ENCODE results near the gene ZNF524.

The ZNF524 gene

GRCh38 chr19:55643887-55644176 is 43.7 kb downstream of the ZNF524 start:
- DNase-seq = peak; percentile 79

DNA sequence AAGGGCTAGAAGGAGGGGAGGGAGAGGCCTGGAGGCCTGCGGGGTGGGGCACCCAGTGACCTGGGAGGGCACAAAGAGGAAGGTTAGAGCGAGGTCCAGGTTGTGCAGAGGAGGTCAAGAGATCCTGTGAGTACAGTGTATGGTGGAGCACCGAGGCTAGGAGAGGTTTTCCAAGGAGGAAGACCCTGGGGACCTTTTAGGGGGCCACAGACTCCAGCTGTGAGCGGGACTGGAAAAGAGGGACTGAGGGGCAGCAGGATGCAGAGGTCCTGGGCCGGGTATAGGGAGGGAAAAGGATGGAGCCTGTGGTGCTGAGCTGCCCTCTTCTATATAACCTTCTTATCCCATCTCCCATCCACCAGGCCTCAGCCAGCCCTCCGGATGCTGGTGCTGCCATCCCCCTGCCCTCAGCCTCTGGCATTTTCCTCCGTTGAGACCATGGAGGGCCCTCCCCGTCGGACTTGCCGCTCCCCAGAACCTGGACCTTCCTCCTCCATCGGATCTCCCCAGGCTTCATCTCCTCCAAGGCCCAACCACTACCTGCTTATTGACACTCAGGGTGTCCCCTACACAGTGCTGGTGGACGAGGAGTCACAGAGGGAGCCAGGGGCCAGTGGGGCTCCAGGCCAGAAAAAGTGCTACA is 44.2 kb downstream of the ZNF524 start:
- DNase-seq = no peak

DNA sequence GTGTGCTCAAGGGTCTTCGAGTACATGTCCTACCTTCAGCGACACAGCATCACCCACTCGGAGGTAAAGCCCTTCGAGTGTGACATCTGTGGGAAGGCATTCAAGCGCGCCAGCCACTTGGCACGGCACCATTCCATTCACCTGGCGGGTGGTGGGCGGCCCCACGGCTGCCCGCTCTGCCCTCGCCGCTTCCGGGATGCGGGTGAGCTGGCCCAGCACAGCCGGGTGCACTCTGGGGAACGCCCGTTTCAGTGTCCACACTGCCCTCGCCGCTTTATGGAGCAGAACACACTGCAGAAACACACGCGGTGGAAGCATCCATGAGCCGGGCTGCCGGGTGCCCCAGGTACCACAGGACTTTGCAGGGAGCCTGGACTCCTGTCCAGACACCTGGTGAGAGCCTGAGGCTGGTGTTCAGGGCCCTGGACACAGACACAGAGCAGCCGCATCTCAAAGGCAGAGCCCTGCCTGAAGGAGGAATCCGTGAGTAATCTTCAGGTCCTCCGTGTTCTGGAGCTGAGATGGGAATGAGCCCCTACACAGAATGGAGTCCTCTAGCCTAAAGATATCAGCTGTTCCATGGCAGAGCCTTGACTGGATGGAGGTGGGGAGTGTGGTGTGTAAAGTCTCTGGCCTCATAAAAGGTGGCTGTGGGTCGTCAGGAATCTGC is 44.9 kb downstream of the ZNF524 start:
- no peak for DNase-seq

DNA sequence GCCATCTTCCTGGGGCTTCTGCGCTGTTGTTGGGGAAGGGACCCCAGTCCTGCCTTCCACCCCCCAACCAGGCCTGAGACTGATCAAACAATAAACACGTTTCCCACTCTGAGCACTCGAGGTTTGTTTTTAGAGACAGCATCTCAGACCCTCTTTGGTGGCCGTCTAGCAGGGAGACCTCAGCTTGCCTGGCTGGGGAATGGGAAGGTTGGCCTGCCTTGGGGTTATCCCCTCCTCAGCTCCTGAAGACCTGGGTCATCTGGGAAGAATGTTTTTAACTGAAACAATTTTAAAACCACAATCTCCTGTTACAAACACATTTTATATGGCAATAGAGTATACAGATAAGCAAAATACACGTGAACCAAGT is 45.4 kb downstream of the ZNF524 start:
- no peak for DNase-seq

DNA sequence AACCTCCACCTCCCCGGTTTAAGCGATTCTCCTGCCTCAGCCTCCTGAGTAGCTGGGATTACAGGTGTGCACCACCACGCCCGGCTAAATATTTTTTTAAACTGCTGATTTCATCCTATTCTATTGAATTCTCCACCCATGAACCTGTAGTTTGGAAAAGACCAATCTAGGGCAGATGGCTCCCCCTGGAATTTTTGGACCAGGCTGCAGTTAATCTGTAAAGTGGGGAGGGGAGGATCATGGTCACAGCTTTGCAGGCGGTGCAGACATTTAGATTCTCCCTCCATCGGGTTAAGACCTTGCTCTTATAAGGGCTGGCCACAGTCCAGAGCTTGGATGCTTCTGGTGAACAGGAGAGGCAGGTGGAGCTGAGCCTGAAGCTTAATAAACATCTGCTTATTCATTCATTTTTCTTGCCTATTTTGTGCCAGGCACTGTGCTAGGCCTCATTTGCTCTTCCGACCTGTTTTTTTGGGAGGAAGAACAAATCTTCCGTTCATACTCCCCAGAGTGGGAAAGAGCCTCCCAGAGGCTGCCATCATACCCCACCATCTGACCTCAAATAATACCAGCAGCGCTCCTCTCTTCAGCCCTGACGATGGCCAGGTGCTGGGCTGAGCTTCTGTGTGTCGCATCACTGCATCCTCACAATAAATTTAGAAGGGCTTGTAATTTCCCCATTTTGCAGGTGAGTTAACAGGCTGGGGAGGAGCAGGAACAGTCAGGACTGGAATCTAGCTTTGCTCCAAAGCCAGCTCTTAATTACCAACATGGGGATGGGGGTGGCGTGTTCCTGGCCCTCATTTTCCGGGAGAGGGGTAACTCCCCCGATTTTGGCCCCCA is 47.0 kb downstream of the ZNF524 start:
- no peak for DNase-seq

DNA sequence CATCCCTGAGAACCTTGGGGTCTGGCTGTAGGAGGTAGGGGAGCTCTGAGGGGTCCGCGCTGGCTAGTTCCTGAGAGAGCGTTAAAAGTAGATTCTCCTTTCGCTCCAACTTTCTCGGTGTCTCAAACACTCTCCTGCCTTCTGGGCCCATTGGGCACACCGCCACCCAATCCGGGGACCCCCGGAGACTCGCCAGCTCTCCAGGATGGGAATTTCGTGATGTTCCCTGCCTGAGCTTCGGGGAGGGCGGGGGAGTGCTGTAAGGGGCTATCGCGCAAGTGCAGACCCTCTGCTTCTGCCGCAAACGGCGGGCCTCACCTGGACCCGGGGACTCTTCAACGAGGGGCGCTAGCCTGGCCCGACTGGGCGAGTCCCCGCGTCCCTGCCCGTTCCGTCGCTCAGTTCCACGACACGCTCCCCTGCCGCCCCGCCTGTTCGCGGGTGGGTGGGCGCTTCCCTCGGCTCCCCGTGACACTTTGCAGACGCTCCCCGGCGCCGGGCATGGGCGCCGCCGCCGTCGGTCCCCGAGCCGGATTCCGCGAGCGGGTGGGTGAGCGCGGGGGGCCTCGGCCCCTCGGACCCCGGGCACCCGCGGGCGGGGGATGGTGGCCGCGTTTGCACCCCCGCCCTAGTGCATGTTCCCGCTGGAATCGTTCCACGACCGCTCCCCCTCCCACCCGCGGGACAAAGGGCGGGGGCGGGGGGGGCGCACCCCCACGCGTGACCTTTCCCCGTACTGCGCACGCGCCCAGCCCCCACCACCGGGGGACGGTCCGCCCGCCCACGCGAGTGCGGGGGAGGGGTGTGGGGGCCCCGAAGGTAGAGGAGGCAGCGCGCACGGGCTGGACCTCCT is 47.9 kb downstream of the ZNF524 start, which contains the start of gene CCDC106:
Gene CCDC106 (plus strand): TSS at position 481 of the 853 bp plus-strand sequence. CDS start 835 bp downstream, outside the sequence.
- DNase-seq = peak; percentile 91

DNA sequence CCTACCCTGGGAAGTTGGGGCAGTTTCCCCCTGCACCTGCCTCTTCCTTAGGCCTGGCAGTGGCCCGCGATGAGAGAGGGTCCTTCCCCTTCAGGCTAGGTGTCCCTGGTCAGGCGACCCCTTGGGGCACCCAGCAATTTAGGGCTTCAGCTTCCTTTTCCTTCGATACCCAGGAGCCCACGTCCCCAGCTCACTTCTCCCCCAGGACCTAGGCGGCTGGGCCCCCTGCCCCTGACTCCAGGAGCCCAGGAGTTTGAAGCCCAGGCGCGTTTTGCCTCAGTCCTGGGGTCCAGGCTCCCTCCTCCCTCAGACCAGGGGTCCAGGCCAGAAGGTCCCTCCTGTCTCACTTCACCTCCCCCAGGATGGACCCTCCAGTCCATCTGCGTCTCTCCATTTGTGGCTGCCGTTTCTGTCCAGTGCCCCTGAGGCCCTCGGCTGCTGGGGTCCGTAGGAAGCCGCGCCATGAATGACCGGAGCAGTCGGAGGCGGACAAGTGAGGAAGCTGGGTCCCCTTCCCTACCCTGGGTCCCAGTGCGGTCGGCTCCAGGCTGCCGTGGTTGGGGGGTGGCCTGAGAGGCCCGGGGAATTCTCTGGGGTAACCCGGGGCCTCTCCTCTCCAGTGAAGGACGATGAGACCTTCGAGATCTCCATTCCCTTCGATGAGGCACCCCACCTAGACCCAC is 48.6 kb downstream of the ZNF524 start:
- no peak for DNase-seq

DNA sequence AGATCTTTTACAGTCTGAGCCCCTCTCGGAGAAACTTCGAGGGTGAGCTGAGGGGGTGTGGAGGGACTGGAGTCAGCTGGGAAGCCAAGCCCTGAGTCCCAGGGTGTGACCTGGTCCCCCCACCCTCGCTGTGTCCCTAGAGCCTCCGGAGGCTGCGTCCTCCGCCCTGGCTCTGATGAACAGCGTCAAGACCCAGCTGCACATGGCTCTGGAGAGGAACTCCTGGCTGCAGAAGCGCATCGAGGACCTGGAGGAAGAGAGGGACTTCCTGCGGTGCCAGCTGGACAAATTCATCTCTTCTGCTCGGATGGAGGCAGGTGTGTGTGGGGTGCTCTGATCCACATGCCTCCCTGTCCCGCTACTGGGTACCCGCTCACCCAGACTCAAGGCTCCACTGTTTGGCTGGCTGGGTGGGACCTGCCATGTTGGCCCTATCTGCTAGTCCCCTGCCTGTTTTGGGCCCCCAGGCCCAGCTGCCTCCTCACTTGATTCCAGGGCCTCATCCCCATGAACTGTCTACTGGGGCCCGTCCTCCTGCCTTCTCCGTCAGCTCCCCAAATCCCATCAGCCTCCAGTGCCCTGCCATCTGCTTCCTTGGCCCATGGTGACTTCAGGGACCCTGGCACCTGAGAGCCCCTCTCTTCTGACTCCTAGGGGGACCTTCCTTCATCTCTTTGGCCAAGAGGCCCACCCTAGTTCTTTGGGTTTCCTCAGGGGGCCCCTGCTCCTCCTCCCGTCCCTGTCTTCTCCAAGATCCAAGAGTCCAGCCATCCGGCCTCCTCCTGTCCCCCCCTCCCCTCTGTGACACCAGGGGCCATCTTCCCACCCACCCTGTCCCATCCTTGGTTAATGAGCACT is 49.4 kb downstream of the ZNF524 start:
- no peak for DNase-seq

GRCh38 chr19:55650126-55650557 is 50.1 kb downstream of the ZNF524 start:
- DNase-seq = no peak

DNA sequence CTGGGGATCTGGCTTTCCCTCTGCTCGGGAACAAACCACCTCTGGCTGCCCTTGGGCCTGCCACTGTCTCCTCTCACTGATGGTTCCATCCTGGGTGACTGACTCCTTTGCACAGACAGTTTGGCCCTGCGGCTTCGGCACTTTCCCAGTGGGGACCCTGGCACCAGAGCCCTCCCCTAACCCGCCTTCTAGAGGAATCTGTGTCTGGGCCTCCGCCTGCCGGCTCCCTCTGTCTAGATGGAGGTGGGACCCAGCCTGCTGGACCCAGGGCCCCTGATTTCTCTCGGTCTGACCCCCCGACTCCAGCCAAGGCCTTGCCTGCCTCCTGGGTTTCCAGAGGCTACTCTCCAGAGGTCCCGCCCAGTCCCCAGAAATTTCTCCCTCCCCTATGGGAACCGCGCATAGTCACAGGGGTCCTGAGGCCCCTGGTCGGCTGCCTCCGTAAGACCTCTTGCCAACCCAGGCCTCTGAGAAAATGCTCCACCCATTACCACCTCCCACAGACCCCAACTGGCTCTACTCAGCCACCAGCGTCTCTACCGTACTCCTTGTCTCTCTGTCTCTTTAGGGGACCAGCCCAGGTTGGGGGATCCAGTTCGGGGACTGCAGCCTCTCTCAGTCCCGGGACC is 50.6 kb downstream of the ZNF524 start:
- no peak for DNase-seq

DNA sequence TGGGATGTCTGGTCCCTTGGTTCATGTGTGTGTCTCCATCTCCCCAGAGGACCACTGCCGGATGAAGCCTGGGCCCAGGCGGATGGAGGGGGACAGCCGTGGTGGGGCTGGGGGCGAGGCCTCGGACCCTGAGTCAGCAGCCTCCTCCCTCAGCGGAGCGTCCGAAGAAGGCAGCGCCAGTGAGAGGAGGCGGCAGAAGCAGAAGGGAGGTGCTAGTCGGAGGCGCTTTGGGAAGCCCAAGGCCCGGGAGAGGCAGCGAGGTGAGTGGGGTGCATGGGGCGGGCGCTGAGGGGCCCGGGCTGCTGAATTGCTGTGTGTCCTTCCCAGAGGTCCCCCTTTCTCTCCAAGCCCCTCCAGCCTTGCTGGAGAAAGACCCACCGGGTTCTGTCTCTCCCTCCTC is 51.1 kb downstream of the ZNF524 start:
- no peak for DNase-seq

- no peak for DNase-seq
Observed at GRCh38 chr19:55652311-55653128, 52.4 kb downstream of the ZNF524 start.
